GM10266 (cell line): ENCODE results near the gene OLFM2.
A peak's percentile ranks its signal among the peaks of the same experiment; 100 is the strongest.
"Not testable (repeated sequence)": the region's sequence is repeated elsewhere in the genome, so short reads cannot be mapped to it uniquely, and the experiment has no call there.

Experiments used
- DNase-seq: peaks from one replicate; pipeline ENCODE4 v3.0.0; 2012; ENCODE audit errors: extremely low spot score
- TF ChIP-seq, protein P1 (sequence below): IDR thresholded peaks from 2 replicates; pipeline ENCODE4 v1.5.1; 2012; ENCODE audit warnings: mild to moderate bottlenecking, low read depth; ENCODE audit not compliant: control insufficient read depth, insufficient read depth; ENCODE audit errors: missing control alignments

Gene OLFM2

DNA sequence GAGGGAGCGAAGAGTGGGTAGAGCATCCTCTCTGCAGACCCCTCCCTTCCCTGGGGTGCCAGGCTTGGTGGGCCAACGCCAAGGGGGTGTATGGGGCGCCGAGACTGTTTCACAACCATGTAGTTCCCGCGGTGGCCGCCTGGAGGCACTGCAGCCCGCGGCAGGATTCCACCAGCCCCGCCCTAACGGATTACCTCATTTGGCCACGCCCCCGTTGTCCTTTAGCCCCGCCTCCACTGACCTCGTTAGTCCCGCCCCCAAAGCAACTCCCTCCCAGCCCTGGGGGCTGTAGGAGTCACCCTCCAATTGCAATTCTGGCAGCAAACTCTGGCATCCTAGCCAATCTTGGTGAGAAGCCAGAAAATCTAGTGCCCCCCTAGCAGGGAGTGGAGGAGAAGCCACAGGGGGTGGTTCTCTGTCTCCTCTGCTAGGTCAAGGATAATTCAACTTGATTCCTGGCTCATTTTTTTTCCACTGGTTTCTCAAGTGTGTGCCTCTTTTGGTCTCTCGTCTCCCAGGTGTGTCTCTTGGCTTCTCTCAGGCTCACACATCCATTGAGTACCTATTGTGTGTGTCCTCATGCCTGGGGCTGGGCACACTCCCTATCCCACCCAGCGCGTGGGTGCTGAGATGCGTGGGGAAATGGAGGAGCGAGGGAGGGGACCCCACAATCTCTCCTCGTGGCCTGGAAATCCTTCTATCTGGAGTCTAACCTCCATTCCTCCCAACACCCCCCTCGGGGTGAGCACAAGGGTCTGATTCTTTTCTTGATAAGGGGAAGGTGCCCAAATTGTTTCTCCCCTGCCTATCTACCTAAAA is 2.0 kb downstream of the OLFM2 start:
- TF ChIP-seq, protein P1, sequence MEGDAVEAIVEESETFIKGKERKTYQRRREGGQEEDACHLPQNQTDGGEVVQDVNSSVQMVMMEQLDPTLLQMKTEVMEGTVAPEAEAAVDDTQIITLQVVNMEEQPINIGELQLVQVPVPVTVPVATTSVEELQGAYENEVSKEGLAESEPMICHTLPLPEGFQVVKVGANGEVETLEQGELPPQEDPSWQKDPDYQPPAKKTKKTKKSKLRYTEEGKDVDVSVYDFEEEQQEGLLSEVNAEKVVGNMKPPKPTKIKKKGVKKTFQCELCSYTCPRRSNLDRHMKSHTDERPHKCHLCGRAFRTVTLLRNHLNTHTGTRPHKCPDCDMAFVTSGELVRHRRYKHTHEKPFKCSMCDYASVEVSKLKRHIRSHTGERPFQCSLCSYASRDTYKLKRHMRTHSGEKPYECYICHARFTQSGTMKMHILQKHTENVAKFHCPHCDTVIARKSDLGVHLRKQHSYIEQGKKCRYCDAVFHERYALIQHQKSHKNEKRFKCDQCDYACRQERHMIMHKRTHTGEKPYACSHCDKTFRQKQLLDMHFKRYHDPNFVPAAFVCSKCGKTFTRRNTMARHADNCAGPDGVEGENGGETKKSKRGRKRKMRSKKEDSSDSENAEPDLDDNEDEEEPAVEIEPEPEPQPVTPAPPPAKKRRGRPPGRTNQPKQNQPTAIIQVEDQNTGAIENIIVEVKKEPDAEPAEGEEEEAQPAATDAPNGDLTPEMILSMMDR, result peak; percentile 88
- peak; percentile 93 for DNase-seq

DNA sequence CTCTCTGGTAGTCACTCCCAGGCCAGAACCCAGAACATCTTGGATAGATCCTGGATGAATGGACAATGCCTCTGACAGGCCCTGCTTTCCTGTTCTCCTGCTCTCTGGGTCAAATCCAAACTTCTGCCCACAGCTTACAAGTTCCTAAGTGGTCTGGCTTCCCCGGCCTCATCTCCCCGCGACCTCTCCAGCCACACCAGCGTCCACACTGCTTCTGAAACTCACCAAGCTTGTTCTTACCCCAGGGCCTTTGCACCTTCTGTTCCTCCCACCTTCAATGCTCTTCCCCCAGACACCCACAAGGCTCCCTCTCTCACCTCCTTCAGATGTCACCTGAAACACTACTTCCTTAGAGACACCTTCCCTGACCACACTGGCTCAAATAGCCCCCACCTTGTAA is 3.5 kb downstream of the OLFM2 start:
- peak; percentile 2 for DNase-seq
- TF ChIP-seq, protein P1, result no peak

DNA sequence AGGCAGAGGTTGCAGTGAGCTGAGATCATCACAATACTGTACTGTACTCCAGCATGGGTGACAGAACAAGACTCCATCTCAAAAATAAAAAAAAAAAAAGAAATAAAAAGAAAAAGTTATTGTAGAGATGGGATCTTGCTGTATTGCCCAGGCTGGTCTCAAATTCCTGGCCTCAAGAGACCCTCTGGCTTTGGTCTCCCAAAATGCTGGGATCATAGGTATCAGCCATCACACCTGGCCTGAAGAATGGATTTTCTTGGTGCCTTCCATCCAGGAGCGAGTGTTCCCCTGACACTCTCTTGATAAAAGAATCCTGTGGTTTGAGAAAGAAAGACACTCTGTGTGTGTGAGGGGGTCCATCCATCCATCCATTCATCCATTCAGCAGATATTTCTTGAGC is 4.7 kb downstream of the OLFM2 start:
- TF ChIP-seq, protein P1, result no peak
- DNase-seq, result no peak

DNA sequence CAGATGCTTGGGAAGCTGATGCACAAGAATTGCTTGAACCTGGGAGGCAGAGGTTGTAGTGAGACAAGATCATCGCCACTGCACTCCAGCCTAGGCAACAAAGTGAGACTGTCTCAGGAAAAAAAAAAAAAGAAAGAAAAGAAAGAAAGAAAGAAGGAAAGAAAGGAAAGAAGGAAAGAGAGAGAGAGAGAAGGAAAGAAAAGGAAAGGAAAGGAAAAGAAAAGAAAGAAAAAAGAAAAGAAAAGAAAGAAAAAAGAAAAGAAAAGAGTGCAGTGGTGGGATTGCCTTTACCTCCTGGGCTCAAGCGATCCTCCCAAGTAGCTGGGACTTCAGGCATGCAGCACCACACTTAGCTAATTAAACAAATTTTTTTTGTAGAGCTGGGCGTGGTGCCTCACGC is 12.9 kb downstream of the OLFM2 start:
- no peak for DNase-seq
- TF ChIP-seq, protein P1, result no peak

DNA sequence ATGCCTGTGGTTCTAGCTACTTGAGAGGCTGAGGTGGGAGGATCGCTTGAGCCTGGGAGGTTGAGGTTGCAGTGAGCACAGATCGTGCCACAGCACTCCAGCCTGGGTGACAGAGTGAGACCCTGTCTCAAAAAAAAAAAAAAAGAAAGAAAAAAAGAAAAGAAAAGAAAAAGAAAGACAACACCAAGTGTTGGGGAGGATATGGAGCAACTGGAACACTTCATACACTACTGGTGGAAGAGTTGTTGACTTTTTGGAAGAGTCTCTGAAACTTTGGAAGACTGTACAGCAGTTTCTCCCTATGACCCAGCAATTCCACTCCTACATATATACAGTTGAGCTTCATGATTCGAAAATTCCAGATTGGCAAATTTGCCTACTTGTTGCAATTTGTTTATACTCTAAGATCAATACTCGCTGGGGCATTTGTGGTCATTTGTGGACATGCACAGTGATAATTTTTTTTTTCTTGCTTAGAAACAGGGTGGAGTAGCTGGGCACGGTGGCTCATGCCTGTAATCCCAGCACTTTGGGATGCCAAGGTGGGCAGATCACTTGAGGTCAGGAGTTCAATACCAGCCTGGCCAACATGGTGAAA is 13.4 kb downstream of the OLFM2 start:
- not testable (repeated sequence) for DNase-seq

DNA sequence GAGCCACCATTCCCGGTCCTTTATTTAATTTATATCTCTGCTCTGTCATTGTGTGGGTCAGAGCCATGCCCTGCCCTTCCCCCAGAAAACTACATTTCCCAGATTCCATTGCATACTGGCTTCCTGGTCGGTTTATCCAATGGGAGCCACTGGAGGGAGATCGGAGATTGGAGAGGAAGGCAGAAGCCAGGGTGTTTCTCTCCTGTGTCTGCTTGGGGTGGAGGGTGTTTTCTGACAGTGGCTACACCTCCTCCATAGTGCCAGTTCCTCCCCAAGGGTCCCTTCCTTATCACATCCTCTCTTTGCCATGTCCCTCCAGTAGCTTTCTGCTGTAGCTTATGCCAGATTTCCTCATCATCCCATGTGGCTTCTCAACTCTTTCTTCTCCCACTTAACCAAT is 19.0 kb downstream of the OLFM2 start:
- peak; percentile 68 for DNase-seq
- TF ChIP-seq, protein P1, result no peak

DNA sequence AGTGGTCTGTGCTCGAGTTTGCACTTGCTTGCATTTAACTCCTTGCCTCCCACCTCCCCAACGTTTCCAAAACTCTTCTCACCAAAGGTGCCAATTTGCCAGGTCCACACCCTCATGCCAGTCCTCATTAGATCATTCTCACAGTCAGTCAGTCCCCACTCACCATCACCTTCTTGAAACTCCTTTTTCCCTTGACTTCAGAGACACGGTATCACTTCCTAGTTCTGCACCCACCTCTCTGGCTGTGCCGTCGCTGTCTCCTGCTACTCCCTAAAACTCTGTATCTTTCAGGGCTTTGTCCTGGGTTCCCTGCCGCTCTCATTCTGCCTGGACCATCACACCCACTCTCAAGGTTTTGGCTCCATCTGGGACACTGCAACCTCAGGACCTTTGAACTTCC is 19.6 kb downstream of the OLFM2 start:
- no peak for DNase-seq
- TF ChIP-seq, protein P1, result no peak
